NCI-H2227 treated with DMSO at 0.1 percent for 48 hours (cell line): ENCODE results near the gene LRRC38.
"Not testable (repeated sequence)": the region's sequence is repeated elsewhere in the genome, so short reads cannot be mapped to it uniquely, and the experiment has no call there.

ENCODE experiments used
- DNase-seq: peaks from one replicate; lab custom pipeline; 2025; lab: John Stamatoyannopoulos, UW

The LRRC38 gene, protein sequence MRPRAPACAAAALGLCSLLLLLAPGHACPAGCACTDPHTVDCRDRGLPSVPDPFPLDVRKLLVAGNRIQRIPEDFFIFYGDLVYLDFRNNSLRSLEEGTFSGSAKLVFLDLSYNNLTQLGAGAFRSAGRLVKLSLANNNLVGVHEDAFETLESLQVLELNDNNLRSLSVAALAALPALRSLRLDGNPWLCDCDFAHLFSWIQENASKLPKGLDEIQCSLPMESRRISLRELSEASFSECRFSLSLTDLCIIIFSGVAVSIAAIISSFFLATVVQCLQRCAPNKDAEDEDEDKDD

DNA sequence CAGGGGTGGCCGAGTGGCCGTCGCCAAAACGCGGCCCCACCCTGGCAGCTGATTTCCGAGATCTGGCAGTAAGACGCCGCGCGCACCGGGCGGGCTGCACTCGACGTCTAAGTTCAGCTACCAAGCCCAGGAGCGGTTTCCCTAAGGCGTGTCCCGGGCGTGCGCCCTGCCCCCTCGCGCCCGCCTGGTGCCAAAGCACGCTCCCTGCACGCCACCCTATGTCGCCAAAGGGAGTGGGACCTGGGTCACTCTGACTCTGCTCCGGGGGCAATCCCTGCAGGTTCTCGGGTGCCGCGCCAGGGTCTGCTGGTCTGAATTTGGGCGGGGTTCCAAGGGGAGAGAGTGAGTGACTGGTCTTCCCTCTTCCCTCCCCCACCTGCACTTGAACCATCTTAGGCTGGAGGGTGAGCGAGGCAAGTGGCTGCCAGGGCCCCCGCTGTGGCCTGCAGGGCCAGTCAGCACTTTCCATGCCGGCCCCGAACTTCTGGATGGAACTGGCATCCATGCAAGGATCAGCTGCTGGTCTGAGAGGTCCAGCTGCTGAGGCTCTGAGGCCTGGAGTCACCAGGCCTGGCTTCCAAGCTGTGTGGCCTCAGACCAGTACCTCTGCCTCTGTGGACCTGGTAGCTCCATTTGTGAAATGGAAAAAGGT is at the start of gene LRRC38:
TSS of gene LRRC38 (minus strand) at position 109 of the 652 bp plus-strand sequence. CDS start 410 bp downstream, outside the sequence.
- no peak for DNase-seq

DNA sequence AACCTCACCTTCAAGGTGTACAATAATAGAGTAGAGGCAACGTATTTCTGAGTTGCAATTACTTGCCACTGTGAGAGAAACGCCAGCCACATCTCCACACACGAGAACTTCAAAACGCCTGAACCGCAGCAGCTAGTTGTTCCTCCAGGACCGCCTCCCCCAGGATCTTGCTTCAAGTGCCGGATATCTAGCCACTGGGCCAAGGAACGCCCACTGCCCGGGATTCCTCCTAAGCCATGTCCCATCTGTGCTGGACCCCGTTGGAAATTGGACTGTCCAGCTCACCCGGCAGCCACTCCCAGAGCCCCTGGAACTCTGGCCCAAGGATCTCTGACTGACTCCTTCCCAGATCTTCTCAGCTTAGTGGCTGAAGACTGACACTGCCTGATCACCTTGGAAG is 49.2 kb upstream of the LRRC38 start:
- DNase-seq = not testable (repeated sequence)

DNA sequence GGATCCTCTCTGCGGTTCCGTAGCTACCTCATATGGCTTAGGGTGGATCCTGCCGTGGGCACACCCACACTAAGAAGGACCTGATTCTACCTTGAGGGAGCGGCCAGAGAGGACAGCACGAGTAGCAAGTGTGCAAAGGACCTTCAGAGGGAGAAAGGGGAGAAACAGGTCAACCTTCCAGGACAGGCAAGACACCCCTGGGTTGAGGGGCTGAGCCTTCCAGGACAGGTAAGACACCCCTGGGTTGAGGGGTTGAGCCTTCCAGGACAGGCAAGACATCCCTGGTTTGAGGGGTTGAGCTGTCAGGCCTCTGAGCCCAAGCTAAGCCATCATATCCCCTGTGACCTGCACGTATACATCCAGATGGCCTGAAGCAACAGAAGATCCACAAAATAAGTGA is 46.7 kb upstream of the LRRC38 start:
- no peak for DNase-seq

DNA sequence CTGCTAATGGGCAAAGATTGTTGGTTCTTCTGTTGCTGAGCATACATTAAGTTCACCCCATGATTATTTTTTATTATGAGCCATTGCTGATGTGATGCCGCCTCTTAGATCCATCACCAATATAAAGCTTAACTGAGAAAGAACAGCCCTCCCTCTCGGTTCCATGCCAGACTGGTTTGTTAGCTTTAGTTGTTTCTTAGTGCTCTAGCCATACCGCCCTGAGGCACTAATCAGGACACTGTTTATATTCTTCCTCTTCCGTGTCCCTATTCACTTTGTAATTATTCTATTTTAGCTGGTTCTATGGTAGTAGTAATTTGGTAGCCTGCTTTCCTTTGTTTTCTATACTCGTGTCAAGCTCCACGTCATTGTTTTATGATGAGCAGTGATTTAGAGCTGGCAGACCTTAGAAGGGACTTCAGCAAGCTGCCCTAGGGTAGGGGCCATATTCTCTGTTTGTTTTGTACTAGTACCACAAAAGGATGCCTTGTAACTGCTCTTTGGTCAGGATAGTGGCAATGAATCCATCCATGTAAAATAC is 42.5 kb upstream of the LRRC38 start:
- no peak for DNase-seq

DNA sequence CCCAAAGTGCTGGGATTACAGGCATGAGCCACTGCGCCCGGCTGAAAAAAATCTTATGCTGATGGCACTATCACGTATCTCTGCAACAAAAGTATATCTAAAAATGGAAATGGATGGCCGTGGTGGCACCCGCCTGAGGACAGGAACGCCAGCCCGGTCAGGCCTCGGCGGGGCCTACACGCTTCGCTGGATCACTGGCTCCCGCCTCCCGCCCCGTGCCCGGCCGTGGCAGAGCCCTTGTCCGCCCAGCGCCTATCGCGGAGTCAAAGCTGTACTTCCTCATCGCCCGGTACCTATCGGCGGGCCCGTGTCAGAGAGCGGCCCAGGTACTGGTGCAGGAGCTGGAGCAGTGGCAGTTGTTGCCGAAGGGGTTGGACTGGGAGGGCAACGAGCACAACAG is 41.0 kb upstream of the LRRC38 start:
- DNase-seq = no peak

DNA sequence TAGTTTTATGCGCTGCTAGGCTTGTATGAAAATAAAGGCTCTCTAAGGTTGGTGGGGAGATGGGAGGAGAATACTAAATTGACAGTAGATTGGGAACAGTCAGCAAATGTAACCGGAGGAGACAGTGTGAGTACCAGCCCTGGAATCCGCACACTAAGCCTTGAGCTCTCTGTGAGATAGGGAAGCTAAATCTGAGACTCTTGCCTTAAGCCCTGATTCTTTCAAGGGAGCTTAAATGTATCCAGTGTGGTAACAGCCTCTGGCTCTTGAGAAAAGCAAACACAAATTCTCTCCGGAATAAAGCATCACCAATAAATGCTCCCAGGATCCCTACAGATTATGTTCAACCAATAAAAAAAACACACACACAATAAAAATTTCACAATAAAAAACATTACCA is 36.9 kb upstream of the LRRC38 start:
- no peak for DNase-seq

DNA sequence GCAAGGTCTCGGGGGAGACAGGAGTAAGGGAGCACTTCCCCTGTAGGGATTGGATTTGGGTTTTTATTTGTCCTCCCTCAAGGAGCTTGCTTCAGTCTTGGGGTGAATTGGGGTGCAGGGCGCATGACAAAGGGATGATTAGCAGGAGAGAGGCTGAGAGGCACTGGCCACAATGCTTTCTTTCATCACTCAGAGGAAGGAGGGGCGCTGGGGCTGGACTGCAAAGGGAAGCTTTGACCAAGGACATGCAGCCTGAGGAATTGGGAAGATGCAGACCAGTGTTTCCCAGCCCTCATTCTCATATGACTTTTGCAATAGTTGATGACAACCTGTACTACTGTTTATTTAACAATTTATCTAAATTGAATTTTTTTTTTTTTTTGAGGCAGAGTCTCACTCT is 35.7 kb upstream of the LRRC38 start:
- no peak for DNase-seq

DNA sequence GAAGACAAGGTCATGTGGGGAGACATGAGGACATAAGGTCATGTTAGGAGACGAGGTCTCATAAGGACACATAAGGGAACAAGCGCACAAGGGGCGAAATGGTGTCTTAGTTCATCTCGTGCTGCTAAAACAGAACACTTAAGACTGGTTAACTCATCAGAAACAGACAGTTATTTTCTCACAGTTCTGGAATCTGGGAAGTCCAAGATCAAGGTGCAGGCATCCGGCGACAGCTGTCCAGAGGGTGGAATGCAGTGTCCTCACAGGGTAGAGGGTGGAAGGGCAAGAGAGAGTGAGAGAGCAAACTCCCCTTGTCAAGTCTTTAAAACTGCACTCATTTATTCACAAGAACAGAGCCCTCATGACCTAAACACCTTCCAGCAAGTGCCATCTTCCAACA is 35.2 kb upstream of the LRRC38 start:
- DNase-seq = no peak

DNA sequence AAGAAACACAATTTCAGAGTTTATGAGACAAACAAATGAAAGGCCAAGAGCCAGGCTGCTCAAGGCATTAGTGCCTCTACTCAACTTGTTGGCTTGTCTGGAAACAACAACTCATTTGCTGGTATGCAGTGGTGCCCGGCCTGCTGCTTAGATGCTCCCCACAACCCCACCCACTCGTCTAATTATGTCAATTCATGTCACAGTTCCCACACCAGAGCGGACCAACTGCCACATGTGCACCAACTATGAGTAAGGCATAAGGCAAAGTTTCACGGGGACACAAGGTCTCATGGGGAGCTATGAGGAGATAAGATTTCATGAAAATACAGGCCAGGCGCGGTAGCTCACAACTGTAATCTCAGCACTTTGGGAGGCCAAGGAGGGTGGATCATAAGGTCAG is 34.5 kb upstream of the LRRC38 start:
- DNase-seq = no peak

DNA sequence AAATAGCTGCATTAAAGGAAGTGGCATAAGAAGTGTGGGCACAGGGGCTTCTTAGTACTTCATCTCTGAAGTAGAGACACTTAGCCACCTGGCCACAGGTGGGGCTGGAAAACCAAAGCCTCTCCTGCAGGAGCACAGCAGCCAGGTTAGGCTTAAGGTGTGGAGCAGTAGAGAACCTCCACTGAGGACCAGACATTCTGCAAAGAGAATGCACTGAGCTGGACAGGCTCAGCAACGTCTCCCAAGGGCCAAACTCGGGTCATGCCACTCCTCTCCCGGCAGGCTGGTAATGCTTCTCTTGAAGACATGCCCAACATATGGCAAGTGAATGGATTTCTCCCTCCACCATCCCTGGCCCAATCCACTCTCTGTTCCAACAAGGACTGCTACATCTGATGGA is 33.0 kb upstream of the LRRC38 start:
- no peak for DNase-seq

DNA sequence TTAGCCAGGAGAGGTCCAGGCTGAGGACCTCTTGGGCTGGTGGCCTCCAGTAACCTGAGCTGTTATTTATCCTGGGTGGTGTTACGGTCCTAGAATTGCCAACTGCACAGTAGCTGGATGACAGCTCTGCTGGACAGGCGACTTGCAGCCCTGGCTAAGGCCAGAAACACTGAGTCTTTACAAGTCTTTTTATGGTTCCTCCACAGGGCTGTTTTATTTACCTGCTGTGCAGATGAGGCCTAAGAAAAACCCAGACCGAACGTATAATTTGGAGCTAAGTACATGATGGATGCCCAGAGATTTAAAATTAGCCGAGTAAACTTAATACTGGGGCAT is 30.4 kb upstream of the LRRC38 start:
- DNase-seq = no peak

DNA sequence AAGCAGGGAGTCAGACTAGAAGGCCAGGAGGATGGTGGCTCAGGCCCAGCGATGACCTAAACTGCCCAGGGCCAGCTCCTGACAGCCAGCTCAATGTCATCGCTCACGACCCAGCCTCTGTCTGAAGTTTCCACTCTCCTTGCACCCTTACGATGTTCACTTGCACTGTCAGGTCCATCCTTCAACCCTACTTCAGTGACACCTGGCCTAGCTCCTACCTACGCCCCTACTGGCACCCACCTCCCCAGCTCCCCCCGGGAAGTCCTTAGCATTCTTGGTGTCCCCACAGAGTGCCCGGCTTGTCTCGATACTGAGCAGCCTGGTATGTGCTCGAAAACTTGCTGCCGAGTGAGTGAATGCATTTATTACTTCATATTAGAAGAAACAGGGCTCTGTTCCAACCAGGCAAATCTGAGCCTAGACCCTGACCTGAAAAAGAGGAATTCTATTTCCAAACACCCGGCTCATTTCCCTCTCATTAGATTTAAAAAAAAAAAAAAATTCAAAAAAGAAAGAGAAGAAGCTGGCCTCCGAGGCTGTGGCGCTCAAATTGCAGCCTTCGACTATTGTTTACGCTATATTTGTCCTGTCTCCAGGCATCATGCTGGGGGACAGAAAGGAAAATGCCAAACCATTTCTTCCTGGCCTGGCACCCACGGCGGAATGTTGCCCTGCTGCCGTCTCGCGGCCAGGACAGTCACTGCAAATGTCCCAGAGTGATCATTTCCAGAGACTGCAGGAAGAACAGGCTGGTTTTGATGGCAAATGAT is 29.8 kb upstream of the LRRC38 start:
- DNase-seq = peak; percentile 19

DNA sequence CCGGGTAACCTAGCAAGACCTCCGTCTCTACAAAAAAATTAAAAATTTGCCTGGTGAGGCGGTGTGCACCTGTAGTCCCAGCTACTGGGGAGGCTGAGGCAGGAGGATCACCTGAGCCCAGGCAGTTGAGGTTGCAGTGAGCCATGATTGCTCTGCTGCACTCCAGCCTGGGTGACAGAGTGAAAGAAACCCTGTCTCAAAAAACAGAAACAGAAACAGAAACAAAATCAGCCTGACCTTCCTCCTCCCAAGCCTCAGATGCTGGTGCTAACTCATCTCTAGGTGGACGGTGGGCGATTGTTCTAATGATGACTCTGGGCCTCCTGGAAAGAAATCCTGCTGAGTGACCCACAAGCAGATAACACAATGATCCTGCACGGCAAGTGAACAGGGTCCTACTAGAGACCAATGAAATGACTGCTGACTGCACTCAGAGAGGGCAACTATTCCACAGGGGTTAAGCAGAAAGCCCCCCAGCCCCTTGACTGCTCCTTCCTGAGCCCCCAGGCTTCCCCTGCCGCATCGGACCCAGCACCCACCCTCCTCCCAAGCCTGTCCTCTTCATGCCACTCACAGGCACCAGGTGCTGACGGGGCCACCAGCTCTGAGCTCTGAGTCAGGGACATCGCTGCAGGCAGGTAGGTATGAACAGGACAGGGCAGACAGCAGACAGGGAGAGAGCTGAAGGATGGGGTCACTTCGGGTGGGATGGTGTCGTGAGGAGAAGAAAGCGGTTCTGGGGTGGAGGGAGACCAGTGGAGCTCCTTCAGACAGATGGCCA is 27.8 kb upstream of the LRRC38 start:
- no peak for DNase-seq

DNA sequence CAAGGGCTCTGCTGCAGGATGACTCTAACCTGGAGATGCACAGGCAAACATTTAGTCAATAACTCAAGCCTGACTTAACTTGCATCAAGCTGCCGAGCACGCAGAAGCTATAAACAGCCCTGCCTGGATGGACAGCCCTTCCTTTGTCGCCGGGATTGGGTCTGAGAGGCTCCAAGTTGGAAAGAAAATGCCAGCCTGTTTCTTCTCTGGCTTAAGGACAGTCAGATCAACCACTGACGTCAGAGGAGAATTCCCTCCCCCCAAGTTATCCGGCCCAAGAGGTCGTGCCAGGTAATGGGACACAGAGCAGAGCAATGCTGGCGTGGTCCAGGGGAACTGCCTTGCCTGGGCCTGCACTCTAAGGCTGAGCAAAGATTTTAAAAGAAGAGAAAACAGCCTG is 27.1 kb upstream of the LRRC38 start:
- DNase-seq = no peak

DNA sequence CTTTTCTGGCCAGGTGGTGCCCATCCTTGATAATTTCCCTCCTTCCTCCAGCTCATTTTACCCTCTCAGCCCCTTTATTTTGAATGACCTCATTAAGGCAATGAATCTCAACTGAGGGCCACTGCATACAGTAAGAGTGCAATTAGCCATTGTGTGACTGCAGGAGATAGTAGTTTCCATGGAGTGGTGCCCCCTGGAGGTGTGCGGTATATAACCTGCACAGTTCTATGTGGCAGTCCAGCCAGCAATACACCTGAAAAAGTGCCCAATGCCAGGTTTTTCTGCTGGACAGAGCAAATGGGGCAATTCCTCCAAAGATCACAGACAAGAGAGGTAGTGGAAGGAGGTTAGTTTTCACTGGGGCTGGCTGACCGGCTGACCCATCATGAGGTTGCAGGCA is 25.9 kb upstream of the LRRC38 start:
- DNase-seq = no peak

DNA sequence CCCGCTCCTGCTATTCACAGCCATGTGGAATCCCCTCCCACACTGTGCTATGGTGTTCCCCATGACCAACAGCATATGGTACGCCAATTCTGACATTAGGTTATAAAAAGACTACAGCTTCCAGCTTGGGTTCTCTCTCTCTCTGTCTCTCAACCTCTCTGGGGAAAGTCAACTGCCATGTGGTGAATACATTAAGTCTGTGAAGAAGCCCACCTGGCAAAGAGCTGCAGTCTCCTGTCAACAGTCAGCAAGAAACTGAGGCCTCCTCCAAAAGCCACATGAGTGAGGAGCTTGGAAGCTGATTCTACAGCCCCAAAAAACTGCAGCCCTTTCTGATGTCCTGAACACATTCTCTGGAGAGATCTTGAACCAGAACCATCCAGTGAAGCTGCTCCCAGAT is 25.0 kb upstream of the LRRC38 start:
- DNase-seq = no peak

DNA sequence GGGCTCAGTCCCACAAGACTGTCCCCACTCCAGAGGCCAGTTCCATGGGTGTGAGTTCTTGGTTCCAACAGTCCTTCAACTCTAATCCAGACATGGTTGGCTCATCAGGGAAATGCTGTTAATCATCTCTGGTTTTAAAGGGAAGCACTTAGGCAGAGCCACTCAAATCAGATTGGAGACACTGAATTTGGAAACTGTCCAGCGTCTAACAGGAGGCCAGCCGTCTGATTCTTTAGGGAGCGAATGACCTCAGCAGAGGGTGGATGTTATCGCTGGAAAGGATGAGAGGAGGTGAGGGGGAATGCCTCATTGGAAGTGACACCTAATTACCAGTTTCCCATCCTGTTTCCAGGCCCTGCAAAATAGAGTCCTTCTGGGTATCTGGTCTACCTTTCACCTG is 22.8 kb upstream of the LRRC38 start:
- no peak for DNase-seq

DNA sequence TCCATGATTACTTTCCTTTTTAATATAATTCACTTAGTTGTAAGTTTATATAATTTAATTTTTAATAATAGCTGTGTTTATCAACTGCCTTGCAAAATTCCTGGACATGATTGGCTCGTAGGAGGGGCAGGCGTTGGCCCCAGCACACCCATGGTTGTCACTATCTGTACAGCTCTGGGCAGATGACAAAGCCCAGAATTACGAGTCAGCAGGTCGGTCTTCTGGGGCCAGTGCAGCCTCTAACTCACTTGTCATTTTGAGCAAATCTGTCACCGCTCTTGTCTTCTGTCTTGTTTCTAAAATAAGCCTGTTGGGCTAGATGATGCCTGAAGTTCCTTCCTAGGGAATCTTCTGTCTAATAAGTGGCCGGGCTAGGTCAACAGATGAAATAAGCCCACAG is 21.4 kb upstream of the LRRC38 start:
- DNase-seq = no peak

DNA sequence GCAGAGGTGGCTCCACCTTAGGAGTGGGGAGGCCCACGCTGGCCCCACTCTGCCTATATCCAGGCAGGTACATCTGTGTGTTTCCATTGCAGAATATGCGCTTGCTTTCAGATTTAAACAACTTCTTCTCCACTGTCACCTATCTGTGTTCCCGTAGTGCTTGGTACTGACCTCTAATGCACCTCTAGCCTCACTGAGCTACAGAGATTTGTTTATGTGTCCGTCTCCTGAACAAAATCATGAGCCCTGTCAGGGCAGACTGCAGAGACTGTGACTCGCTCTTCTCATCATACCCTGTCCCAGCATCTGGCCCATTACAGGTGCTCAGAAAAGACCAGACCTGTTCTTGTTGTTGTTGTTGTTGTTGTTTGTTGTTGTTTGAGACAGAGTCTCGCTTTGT is 14.5 kb upstream of the LRRC38 start:
- DNase-seq = no peak

DNA sequence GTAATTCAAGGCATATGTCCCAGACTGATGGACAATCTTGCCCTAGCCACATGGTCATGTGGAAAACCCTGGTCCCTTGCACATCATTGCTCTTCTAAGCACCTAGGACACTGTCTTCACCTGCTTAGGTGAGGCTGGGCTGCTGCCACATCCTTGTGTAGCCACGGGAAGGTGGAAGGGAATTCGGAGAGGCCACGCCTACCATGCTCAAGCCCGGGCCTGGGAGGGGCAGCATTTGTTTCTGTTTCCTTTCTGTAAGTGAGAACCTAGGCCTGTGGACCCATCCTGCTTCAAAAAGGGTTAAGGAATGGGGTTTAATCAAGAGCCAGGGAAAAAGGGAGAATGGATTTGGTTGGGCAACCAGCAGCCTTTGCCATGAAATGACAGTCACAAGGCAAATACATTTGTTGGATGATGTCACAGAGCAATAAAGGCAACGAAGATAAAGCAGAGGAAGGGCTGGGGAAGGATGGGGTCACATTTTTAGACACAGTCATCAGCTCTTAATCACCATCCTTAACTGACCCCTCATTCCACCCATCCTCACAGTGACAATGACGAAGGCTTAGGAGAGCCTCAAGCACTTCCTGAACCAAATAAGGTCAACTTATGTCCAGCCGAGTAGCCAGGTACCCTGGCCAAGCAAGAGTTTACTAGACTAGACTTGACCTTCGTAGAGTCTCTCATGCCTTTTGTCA is 10.1 kb upstream of the LRRC38 start:
- DNase-seq = no peak

DNA sequence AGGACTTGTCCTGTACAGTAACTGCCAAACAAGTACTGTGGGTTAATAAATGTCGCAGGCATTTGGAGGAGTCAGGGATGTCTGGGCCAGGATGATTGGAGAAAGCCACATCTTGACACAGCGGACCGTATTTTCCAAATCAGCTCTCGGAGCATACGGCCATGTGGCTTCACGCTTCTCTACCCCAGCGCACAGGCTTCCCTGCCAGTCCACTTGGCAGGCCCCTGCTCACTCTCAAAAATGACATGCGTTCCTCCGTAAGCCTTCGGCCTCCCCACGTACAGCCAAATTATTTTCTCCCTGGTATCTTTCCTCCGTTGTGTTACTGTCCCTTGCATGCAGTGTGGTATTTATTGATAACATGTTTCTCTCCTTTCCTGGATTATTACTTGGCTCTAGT is 7.2 kb upstream of the LRRC38 start:
- no peak for DNase-seq
